Lower leg skin (tissue), 4 donors: ENCODE measurements around the gene PITPNM3. TPM values are rescaled to one million over a fixed set of nuclear protein-coding genes. Genes with fewer than 3 reads are reported as not detected.

Experiments
- DNase-seq, 2 donors: peaks; one replicate each; pipeline ENCODE4 v3.0.0-alpha.2; 2019; ENCODE audit warnings: low spot score in 2 of 2
- H3K4me3 ChIP-seq: fragments of 200-600 bp; sonication (generic); 2 replicates; pipeline ENCODE4 v1.5.1; 2017; ENCODE audit warnings: mild to moderate bottlenecking, low read depth; ENCODE audit not compliant: poor library complexity, severe bottlenecking
- POLR2A ChIP-seq, 2 donors: fragments of 450-650 bp; IDR thresholded peaks; one replicate each; pipeline ENCODE4 v1.6.1; 2016 to 2017; ENCODE audit warnings: antibody characterized with exemption in 2 of 2, mild to moderate bottlenecking in 1 of 2, moderate library complexity in 1 of 2
- WGBS, 2 donors: methylation state at CpG; one replicate each; pipeline ENCODE4 v1.1.5; 2018; 5-methylcytosine and 5-hydroxymethylcytosine counted together
- intact Hi-C: fragments of 100-400 bp; cut with DNase I; formaldehyde crosslinking; loops from one replicate; pipeline ENCODE4 v1.15.0; 2023; ENCODE audit warnings: low total_unique reads
- total RNA-seq, 4 donors: library from RNA; depleted of rRNA; stranded (reverse); fragments of >200 nt; gene quantifications; one replicate each; pipeline ENCODE4 v1.1.0, GENCODE V29; 2016
- TF ChIP-seq, protein P1 (sequence below), 3 donors: fragments of 450-650 bp; IDR thresholded peaks; one replicate each; pipeline ENCODE4 v1.5.1; 2016; ENCODE audit warnings: antibody characterized with exemption in 3 of 3, mild to moderate bottlenecking in 3 of 3, moderate library complexity in 2 of 3

PITPNM3 gene
- total RNA-seq, 4 donors from 2014 or later, result 11.9 to 19.5 (median 16.3) TPM

DNA sequence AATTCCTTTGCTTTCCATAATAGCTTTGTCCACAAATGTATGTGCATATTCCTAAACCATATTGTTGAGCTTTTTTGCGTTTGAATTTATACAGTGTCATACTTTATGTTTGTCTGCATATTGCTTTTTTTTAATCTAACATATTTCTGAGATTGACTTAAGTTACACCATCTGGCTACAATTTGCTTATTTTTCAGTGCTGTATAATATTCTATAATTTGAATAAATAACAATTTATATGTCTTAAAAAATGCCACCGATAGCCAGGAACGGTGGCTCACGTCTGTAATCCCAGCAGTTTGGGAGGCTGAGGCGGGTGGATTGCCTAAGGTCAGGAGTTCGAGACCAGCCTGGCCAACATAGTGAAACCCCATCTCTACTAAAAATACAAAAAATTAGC lies 113.6 kb downstream of the PITPNM3 start:
- no peak for DNase-seq
- intact Hi-C loops, result no loop called here
- H3K4me3 ChIP-seq, result no peak overlapping the region
- TF ChIP-seq, protein P1, sequence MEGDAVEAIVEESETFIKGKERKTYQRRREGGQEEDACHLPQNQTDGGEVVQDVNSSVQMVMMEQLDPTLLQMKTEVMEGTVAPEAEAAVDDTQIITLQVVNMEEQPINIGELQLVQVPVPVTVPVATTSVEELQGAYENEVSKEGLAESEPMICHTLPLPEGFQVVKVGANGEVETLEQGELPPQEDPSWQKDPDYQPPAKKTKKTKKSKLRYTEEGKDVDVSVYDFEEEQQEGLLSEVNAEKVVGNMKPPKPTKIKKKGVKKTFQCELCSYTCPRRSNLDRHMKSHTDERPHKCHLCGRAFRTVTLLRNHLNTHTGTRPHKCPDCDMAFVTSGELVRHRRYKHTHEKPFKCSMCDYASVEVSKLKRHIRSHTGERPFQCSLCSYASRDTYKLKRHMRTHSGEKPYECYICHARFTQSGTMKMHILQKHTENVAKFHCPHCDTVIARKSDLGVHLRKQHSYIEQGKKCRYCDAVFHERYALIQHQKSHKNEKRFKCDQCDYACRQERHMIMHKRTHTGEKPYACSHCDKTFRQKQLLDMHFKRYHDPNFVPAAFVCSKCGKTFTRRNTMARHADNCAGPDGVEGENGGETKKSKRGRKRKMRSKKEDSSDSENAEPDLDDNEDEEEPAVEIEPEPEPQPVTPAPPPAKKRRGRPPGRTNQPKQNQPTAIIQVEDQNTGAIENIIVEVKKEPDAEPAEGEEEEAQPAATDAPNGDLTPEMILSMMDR (IDR thresholded peaks at IDR 0.05), result no peak
- TF ChIP-seq POLR2A (IDR thresholded peaks at IDR 0.05), result no peak
- 76 to 80% methylated on average over 6 of the region's 6 CpGs for WGBS, 2 donors

DNA sequence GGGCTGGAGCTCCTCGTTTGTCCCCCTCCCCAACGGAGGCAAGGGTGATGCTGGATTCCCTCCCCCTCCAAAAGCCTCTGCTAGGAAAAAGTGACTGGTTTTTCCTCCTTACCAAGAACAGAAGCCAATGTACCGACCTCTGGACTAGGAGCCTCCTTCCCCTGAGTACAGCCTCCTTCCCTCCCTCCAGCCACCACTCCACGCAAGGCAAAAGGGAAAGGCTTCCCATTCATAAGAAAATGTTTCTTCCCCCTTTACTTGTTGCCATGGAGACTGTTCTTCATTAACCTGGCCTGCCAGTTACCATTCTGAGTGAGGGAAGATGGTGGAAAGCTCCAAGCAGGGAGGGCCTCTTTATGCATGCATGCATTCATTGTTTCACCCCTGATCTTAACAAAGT lies 116.4 kb downstream of the PITPNM3 start:
- TF ChIP-seq, protein P1 (IDR thresholded peaks at IDR 0.05), result no peak
- TF ChIP-seq POLR2A (IDR thresholded peaks at IDR 0.05), result no peak
- H3K4me3 ChIP-seq, result no peak overlapping the region
- intact Hi-C loops, result no loop called here
- DNase-seq, result no peak
- 56 to 61% methylated on average over 4 of the region's 4 CpGs for WGBS, 2 donors

DNA sequence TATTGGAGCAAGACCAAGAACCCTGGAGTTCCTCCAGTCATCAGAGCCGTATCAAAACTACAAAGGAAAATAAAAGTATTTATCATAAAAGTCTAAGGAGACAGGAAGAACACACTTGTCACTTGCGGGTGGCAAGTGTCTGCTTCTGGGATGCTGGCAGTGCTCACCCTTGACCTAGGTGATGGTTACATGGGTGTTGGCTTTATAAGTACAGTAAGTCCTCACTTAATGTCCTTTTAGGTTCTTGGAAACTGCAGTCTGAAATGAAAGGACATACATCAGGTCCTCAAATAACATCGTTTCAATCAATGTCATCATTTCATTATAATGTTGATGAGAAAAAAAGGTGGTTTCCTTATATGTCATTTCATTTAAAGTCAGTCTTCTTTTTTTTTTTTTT lies 118.4 kb downstream of the PITPNM3 start:
- WGBS, 2 donors, result 53 to 58% methylated on average over 3 of the region's 3 CpGs
- no peak for DNase-seq
- no peak overlapping the region for H3K4me3 ChIP-seq
- no peak for TF ChIP-seq POLR2A (IDR thresholded peaks at IDR 0.05)
- TF ChIP-seq, protein P1 (IDR thresholded peaks at IDR 0.05), result no peak
- intact Hi-C loops, result no loop called here

DNA sequence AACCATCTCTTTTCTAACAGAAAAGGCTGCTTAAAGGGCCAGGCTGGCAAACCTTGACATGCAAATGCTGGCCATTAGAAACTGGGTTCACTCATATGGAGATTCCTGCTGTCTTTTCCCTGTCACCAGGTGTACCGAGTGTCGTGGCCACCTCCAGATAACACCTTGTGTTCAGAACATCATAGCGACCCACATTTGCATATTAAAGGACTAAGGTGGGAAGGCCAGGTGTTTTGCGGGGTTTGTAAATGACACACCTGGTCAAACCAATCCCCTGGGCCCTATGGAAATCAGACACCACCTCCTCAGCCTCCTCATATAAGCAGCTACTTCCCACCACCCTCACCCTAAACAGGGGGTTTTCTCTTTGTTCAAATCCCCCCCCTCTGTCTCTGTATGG lies 118.9 kb downstream of the PITPNM3 start:
- 39 to 52% methylated on average over 4 of the region's 4 CpGs for WGBS, 2 donors
- intact Hi-C loops, result no loop called here
- TF ChIP-seq POLR2A (IDR thresholded peaks at IDR 0.05), result no peak
- TF ChIP-seq, protein P1 (IDR thresholded peaks at IDR 0.05), result no peak
- H3K4me3 ChIP-seq, result no peak overlapping the region
- DNase-seq, result no peak

DNA sequence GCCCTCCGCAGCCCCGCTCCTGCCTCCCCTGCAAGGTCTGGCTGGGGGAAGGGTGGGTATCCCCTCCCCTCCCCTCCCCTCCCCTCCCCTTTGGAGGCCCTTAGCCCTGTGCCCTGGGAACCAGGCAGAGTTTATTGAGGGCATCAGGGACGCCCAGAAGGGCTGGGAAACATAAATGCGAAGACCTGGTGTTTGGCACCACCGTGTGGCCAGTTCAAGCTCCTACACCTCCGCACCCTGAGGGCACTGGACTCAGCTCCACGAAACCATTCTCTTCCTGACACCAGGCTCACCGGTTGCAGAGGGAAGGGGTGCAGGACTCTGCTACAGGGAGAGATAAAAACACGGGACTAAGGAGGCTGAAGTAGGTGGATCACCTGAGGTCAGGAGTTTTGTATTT lies 120.4 kb downstream of the PITPNM3 start:
- no peak for TF ChIP-seq POLR2A (IDR thresholded peaks at IDR 0.05)
- TF ChIP-seq, protein P1 (IDR thresholded peaks at IDR 0.05), result no peak
- H3K4me3 ChIP-seq, result no peak overlapping the region
- intact Hi-C loops, result no loop called here
- 19 to 23% methylated on average over 6 to 9 of the region's 9 CpGs for WGBS, 2 donors
- DNase-seq, result peak in 1 of 2 donors; percentile 46

DNA sequence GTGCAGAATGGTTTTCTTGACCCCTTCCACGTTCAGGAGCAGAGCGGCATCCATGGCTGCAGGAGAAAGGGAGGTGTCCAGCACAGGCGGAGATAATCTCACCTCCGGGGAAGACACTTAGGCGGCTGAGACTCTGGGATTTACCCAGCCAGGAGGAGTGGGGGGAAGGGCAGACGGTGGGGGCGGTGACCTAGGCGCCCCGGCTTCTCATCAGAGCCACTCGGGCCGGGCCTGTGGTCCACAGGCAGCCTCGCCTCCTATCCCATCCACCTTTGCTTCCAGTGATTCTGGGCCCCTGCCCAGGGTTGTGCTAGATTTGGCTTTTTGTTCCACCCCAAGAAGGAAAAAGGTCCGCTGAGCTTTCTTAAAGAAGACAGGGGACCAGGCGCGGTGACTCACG lies 121.3 kb downstream of the PITPNM3 start, which contains the start of gene AIPL1:
AIPL1 (minus strand) TSS at position 71 of the 400 bp plus-strand sequence; CDS start at position 54, 17 bp downstream.
- 71 to 77% methylated on average over 16 of the region's 16 CpGs for WGBS, 2 donors
- no peak for DNase-seq

More for the DNA sequence above, 121.3 kb downstream of the PITPNM3 start, which contains the start of gene AIPL1:
- H3K4me3 ChIP-seq, result no peak within 1 kb of the TSS
- TF ChIP-seq, protein P1 (IDR thresholded peaks at IDR 0.05), result no peak
- no peak for TF ChIP-seq POLR2A (IDR thresholded peaks at IDR 0.05)
- intact Hi-C loops, result no loop called here
